HS-5 (cell line): ENCODE data around the gene DISC1.
"Not testable (repeated sequence)": the region's sequence is repeated elsewhere in the genome, so short reads cannot be mapped to it uniquely, and the experiment has no call there.

Source experiments
- DNase-seq: peaks from one replicate; pipeline ENCODE4 v3.0.0-alpha.2; 2012; ENCODE audit warnings: low read depth

Gene DISC1

GRCh38 chr1:231668826-231669225, 42.2 kb downstream of the DISC1 start:
- DNase-seq = no peak

GRCh38 chr1:231669864-231670621, 43.5 kb downstream of the DISC1 start:
- DNase-seq = not testable (repeated sequence)

GRCh38 chr1:231670755-231671154, 44.2 kb downstream of the DISC1 start:
- DNase-seq = no peak

- no peak for DNase-seq
Observed at GRCh38 chr1:231674575-231674974, 48.0 kb downstream of the DISC1 start.

- no peak for DNase-seq
Observed at GRCh38 chr1:231676487-231676886, 49.9 kb downstream of the DISC1 start.

GRCh38 chr1:231677442-231677841, 50.9 kb downstream of the DISC1 start:
- DNase-seq = no peak

GRCh38 chr1:231678011-231678432, 51.4 kb downstream of the DISC1 start:
- DNase-seq = no peak

- DNase-seq = no peak
Observed at GRCh38 chr1:231679109-231679508, 52.5 kb downstream of the DISC1 start.

- DNase-seq = no peak
Observed at GRCh38 chr1:231681006-231681405, 54.4 kb downstream of the DISC1 start.

- no peak for DNase-seq
Observed at GRCh38 chr1:231682779-231683178, 56.2 kb downstream of the DISC1 start.

GRCh38 chr1:231683439-231684165, 57.0 kb downstream of the DISC1 start:
- no peak for DNase-seq

- DNase-seq = no peak
Observed at GRCh38 chr1:231684356-231685244, 58.0 kb downstream of the DISC1 start.

- no peak for DNase-seq
Observed at GRCh38 chr1:231686384-231686783, 59.8 kb downstream of the DISC1 start.

- DNase-seq = no peak
Observed at GRCh38 chr1:231688989-231689388, 62.4 kb downstream of the DISC1 start.

- no peak for DNase-seq
Observed at GRCh38 chr1:231690059-231690458, 63.5 kb downstream of the DISC1 start.

GRCh38 chr1:231691618-231692259, 65.1 kb downstream of the DISC1 start:
- no peak for DNase-seq

- DNase-seq = no peak
Observed at GRCh38 chr1:231693361-231694074, 66.9 kb downstream of the DISC1 start.

GRCh38 chr1:231694075-231694431, 67.5 kb downstream of the DISC1 start:
- no peak for DNase-seq

- no peak for DNase-seq
Observed at GRCh38 chr1:231694465-231695077, 68.0 kb downstream of the DISC1 start.

- DNase-seq = no peak
Observed at GRCh38 chr1:231695439-231696255, 69.1 kb downstream of the DISC1 start.
